ENCODE measurements around the gene IRF5. TPM values are rescaled to one million over a fixed set of nuclear protein-coding genes. Genes with fewer than 3 reads are reported as not detected.

The IRF5 gene
- polyA plus RNA-seq, 1 donor from 2014 or later, result not detected

- no peak overlapping the region for H2AFZ ChIP-seq (ENCODE audit: low read depth, low read length)
- no peak overlapping the region for H3K27ac ChIP-seq (ENCODE audit: low read length)
- H3K9me3 ChIP-seq (ENCODE audit: low read length), result no peaks in the 10 kb centered on the region
- H3K79me2 ChIP-seq (replicated peaks; ENCODE audit: insufficient read depth, low read length), result no peaks in the 10 kb centered on the region
- no peaks in the 10 kb centered on the region for H3F3A ChIP-seq (ENCODE audit: insufficient read depth, low read length, poor library complexity, severe bottlenecking)
- TF ChIP-seq RAD21 (conservative IDR thresholded peaks at IDR 0.05) (no peak), REST (IDR thresholded peaks at IDR 0.05; ENCODE audit: borderline replicate concordance) (no peak), EZH2 (IDR thresholded peaks at IDR 0.05; ENCODE audit: borderline replicate concordance, insufficient read depth, low read length, poor library complexity, severe bottlenecking) (no peak), TAF1 (IDR thresholded peaks at IDR 0.05; ENCODE audit: low read depth) (no peak), EP300 (conservative IDR thresholded peaks at IDR 0.05; ENCODE audit: poor library complexity, severe bottlenecking) (no peak), MXI1 (conservative IDR thresholded peaks at IDR 0.05; ENCODE audit: poor library complexity, severe bottlenecking) (no peak), CTCF (IDR thresholded peaks at IDR 0.05; ENCODE audit: poor library complexity, severe bottlenecking) (no peak), POLR2AphosphoS5 (IDR thresholded peaks at IDR 0.05) (no peak), SMC3 (conservative IDR thresholded peaks at IDR 0.05; ENCODE audit: poor library complexity) (no peak)
- H3K9me2 ChIP-seq (ENCODE audit: insufficient read depth, low read length), result no peaks in the 10 kb centered on the region
- no peaks in the 10 kb centered on the region for H3K27me3 ChIP-seq (ENCODE audit: insufficient read depth, low read depth, low read length)
- no peak overlapping the region for H3K4me3 ChIP-seq (ENCODE audit: low read length)
- no peak overlapping the region for H3K9ac ChIP-seq (ENCODE audit: low read length)
- no peaks in the 10 kb centered on the region for H3K36me3 ChIP-seq (ENCODE audit: insufficient read depth, low read length)
- H4K20me1 ChIP-seq (ENCODE audit: insufficient read depth), result no peaks in the 10 kb centered on the region
- H3K4me2 ChIP-seq (ENCODE audit: low read length), result no peak overlapping the region
Observed at GRCh38 chr7:128923411-128923800, 14.3 kb upstream of the IRF5 start.

GRCh38 chr7:128924707-128925588 is 12.8 kb upstream of the IRF5 start:
- H3F3A ChIP-seq (ENCODE audit: insufficient read depth, low read length, poor library complexity, severe bottlenecking), result no peaks in the 10 kb centered on the region
- no peak overlapping the region for H2AFZ ChIP-seq (ENCODE audit: low read depth, low read length)
- H4K20me1 ChIP-seq (ENCODE audit: insufficient read depth), result no peaks in the 10 kb centered on the region
- no peak overlapping the region for H3K4me3 ChIP-seq (ENCODE audit: low read length)
- no peak overlapping the region for H3K4me2 ChIP-seq (ENCODE audit: low read length)
- H3K9me3 ChIP-seq (ENCODE audit: low read length), result no peaks in the 10 kb centered on the region
- H3K27me3 ChIP-seq (ENCODE audit: insufficient read depth, low read depth, low read length), result no peaks in the 10 kb centered on the region
- H3K79me2 ChIP-seq (replicated peaks; ENCODE audit: insufficient read depth, low read length), result no peaks in the 10 kb centered on the region
- H3K9me2 ChIP-seq (ENCODE audit: insufficient read depth, low read length), result no peaks in the 10 kb centered on the region
- no peak for TF ChIP-seq POLR2AphosphoS5 (IDR thresholded peaks at IDR 0.05)
- no peaks in the 10 kb centered on the region for H3K36me3 ChIP-seq (ENCODE audit: insufficient read depth, low read length)
- H3K9ac ChIP-seq (ENCODE audit: low read length), result no peak overlapping the region
- no peak overlapping the region for H3K27ac ChIP-seq (ENCODE audit: low read length)

Measured in neural cell (in vitro differentiated cells).